Skeletal muscle cell (primary cell): Measurements from ENCODE around the gene GABRA5.

Source experiments
- DNase-seq: peaks from one replicate; pipeline ENCODE4 v3.0.0-alpha.2; 2010; ENCODE audit warnings: low read depth
- H3K4me3 ChIP-seq: 2 replicates; pipeline ENCODE4 v1.5.1; 2011; ENCODE audit warnings: low read depth, mild to moderate bottlenecking, control low read depth, low read length, moderate library complexity

GABRA5 gene

GRCh38 chr15:26972636-26973035 is 105.8 kb downstream of the GABRA5 start:
- H3K4me3 ChIP-seq = no peak overlapping the region
- no peak for DNase-seq

GRCh38 chr15:26974120-26974780 is 107.4 kb downstream of the GABRA5 start:
- no peak overlapping the region for H3K4me3 ChIP-seq
- peak; percentile 5 for DNase-seq

GRCh38 chr15:26981492-26981891 is 114.6 kb downstream of the GABRA5 start:
- no peak overlapping the region for H3K4me3 ChIP-seq
- DNase-seq = no peak

GRCh38 chr15:26983822-26984221 is 117.0 kb downstream of the GABRA5 start:
- H3K4me3 ChIP-seq = no peak overlapping the region
- no peak for DNase-seq

- no peak overlapping the region for H3K4me3 ChIP-seq
Measured at GRCh38 chr15:26985050-26985449, 118.2 kb downstream of the GABRA5 start.

GRCh38 chr15:26996250-26996649 is 129.4 kb downstream of the GABRA5 start:
- DNase-seq = no peak

More at GRCh38 chr15:26985050-26985449, 118.2 kb downstream of the GABRA5 start:
- no peak for DNase-seq

More at GRCh38 chr15:26996250-26996649, 129.4 kb downstream of the GABRA5 start:
- no peak overlapping the region for H3K4me3 ChIP-seq
